Endothelial cell of umbilical vein (primary cell): ENCODE results near the gene LLCFC1. TPM values are rescaled to one million over a fixed set of nuclear protein-coding genes. Genes with fewer than 3 reads are reported as not detected.

Source experiments
- BruUV-seq: library from RNA; stranded (reverse); fragments of 400-500 nt; replicated peaks from 2 replicates; lab custom pipeline; 2021; lab: Mats Ljungman, UMichigan
- CTCF ChIA-PET: fragments of 300-600, 350-600 bp; sonication (Branson Sonifier 250); formaldehyde crosslinking; loops from one replicate; lab custom pipeline; 2021; ENCODE audit warnings: antibody characterized with exemption, inconsistent platforms; lab: Charles Lee
- POLR2A ChIA-PET: fragments of 300-600, 350-600 bp; sonication (Branson Sonifier 250); formaldehyde crosslinking; loops from one replicate; lab custom pipeline; 2021; ENCODE audit warnings: antibody characterized with exemption, inconsistent platforms; lab: Charles Lee
- DNase-seq: peaks from one replicate; pipeline ENCODE4 v3.0.0-alpha.2; 2011; ENCODE audit warnings: low read depth, low spot score
- FAIRE-seq: peaks from 2 replicates; lab custom pipeline; 2011; peaks lifted over from hg19 to GRCh38; lab: Jason Lieb, UNC
- H2AFZ ChIP-seq: 2 replicates; pipeline ENCODE4 v1.6.0; 2012; ENCODE audit warnings: low read depth, low read length, control low read depth, inconsistent platforms
- H3K27ac ChIP-seq: 2 replicates; pipeline ENCODE4 v1.5.1; 2011; ENCODE audit warnings: low read depth, mild to moderate bottlenecking, control low read depth, low read length, moderate library complexity; ENCODE audit not compliant: insufficient read depth
- H3K27me3 ChIP-seq, 2 experiments: 2 replicates each; pipeline versions ENCODE4 v1.6.0 to v1.6.1; 2011; ENCODE audit warnings: low read length in 2 of 2, mixed read lengths in 1 of 2; ENCODE audit not compliant: control insufficient read depth in 2 of 2, insufficient read depth in 2 of 2
- H3K36me3 ChIP-seq, 2 experiments: 2 replicates in 1 of 2; 3 replicates in 1 of 2; pipeline ENCODE4 v1.5.1; 2011; ENCODE audit warnings: low read length in 2 of 2, mild to moderate bottlenecking in 1 of 2, moderate library complexity in 1 of 2; ENCODE audit not compliant: control insufficient read depth in 2 of 2, insufficient read depth in 2 of 2; ENCODE audit errors: extremely low read depth in 1 of 2
- H3K4me1 ChIP-seq: 3 replicates; pipeline ENCODE4 v1.5.1; 2011; ENCODE audit warnings: mild to moderate bottlenecking, low read length; ENCODE audit not compliant: control insufficient read depth, insufficient read depth; ENCODE audit errors: extremely low read depth
- H3K4me2 ChIP-seq: 2 replicates; pipeline ENCODE4 v1.6.1; 2011; ENCODE audit warnings: low read length, control low read depth, mixed read lengths; ENCODE audit not compliant: insufficient read depth
- H3K4me3 ChIP-seq, 3 experiments: fragments of 200-600 bp in 1 of 3; sonication (generic), shearing (Covaris generic) in 1 of 3; replicated peaks in 1 of 3; 2 replicates each; pipeline ENCODE4 v1.5.1; 2011 to 2016; ENCODE audit warnings: control low read depth in 3 of 3, low read length in 3 of 3, mild to moderate bottlenecking in 2 of 3, inconsistent platforms in 1 of 3, low read depth in 1 of 3, moderate library complexity in 1 of 3; ENCODE audit not compliant: insufficient read depth in 1 of 3
- H3K79me2 ChIP-seq: 2 replicates; pipeline ENCODE4 v1.6.0; 2012; ENCODE audit warnings: low read length, inconsistent platforms; ENCODE audit not compliant: control insufficient read depth, insufficient read depth
- H3K9ac ChIP-seq: replicated peaks from 2 replicates; pipeline ENCODE3; 2011; ENCODE audit warnings: low read length, control low read depth; ENCODE audit not compliant: insufficient read depth; ENCODE audit errors: extremely low read depth
- H3K9me1 ChIP-seq: replicated peaks from 3 replicates; pipeline ENCODE4 v1.6.0; 2011; ENCODE audit warnings: mild to moderate bottlenecking, low read length; ENCODE audit not compliant: control insufficient read depth, insufficient read depth; ENCODE audit errors: extremely low read depth
- H3K9me3 ChIP-seq: replicated peaks from 2 replicates; pipeline ENCODE4 v1.5.1; 2012; ENCODE audit warnings: low read length, inconsistent platforms; ENCODE audit not compliant: control insufficient read depth, insufficient read depth
- H4K20me1 ChIP-seq: replicated peaks from 2 replicates; pipeline ENCODE3; 2011; ENCODE audit warnings: mild to moderate bottlenecking, low read length; ENCODE audit not compliant: control insufficient read depth, insufficient read depth; ENCODE audit errors: extremely low read depth
- JUN ChIP-seq: IDR thresholded peaks from 2 replicates; pipeline ENCODE4 v1.6.1; 2011; ENCODE audit warnings: borderline replicate concordance, low read depth; ENCODE audit not compliant: insufficient read length, insufficient read depth
- MAX ChIP-seq: IDR thresholded peaks from 2 replicates; pipeline ENCODE4 v1.6.1; 2011; ENCODE audit not compliant: insufficient read depth, insufficient read length
- MYC ChIP-seq: IDR thresholded peaks from one replicate; pipeline ENCODE4 v1.6.1; 2011; ENCODE audit warnings: mild to moderate bottlenecking, low read depth, low read length
- POLR2AphosphoS5 ChIP-seq: IDR thresholded peaks from 2 replicates; pipeline ENCODE4 v1.6.1; 2012; ENCODE audit warnings: low read depth, mild to moderate bottlenecking, control low read depth, low read length, moderate library complexity; ENCODE audit not compliant: insufficient read depth
- dilution Hi-C: fragments of 300-500 bp; cut with MboI; formaldehyde crosslinking; loops from one replicate; pipeline ENCODE4 v1.15.0; 2019; ENCODE audit warnings: low sequenced_read_pairs; ENCODE audit not compliant: extremely low pct_ligation_motif_present
- intact Hi-C: fragments of 100-400 bp; cut with micrococcal nuclease; formaldehyde crosslinking; loops from one replicate; pipeline ENCODE4 v1.10.0; 2022
- polyA plus RNA-seq, 4 experiments: library from polyadenylated mRNA; depleted of rRNA in 3 of 4; stranded (reverse) in 3 of 4; unstranded in 1 of 4; fragments of >200 nt; gene quantifications; 2 replicates each; pipeline versions ENCODE4 v1.2.1 to v1.2.3, GENCODE V29; 2011 to 2012; ENCODE audit warnings: missing spikeins in 1 of 4
- total RNA-seq: library from RNA; stranded (reverse); gene quantifications from 2 replicates; pipeline ENCODE4 v1.2.3, GENCODE V29; 2021
- TF ChIP-seq, protein P1 (sequence below), 2 donors: IDR thresholded peaks; 1 replicate in 1 of 2; 2 replicates in 1 of 2; pipeline ENCODE4 v1.5.1; 2011; ENCODE audit warnings: low read length in 2 of 2, mild to moderate bottlenecking in 2 of 2, moderate library complexity in 2 of 2, control low read depth in 1 of 2, inconsistent platforms in 1 of 2, low read depth in 1 of 2; ENCODE audit not compliant: insufficient read depth in 1 of 2; ENCODE audit errors: extremely low read depth in 1 of 2

Gene LLCFC1
- total and polyA plus RNA-seq, 2 donors (not counting 3 experiments of a cell fraction or from before 2014, with no cell fraction given) = not detected

- Histone ChIP-seq H3K27ac (no peak overlapping the region), H3K9ac (no peak overlapping the region), H3K9me3 (no peaks in the 10 kb centered on the region), H3K4me3 (no peak overlapping the region), H3K4me1 (no peaks in the 10 kb centered on the region), H3K36me3 (no peaks in the 10 kb centered on the region), H3K9me1 (no peaks in the 10 kb centered on the region), H3K79me2 (no peaks in the 10 kb centered on the region), H2AFZ (no peak overlapping the region), H4K20me1 (no peaks in the 10 kb centered on the region), H3K27me3 (no peaks in the 10 kb centered on the region), H3K4me2 (no peak overlapping the region)
- CTCF ChIA-PET = interaction anchor here (1.0 kb wide), 1 partner anchor 13 kb away, joined by 3 read pairs; no protein-coding TSS in a partner anchor
- POLR2A ChIA-PET = no interaction called here
- FAIRE-seq = no peak
- peak; percentile 1 for DNase-seq
- intact Hi-C loops = no loop called here
- no TSS peak for BruUV-seq
- TF ChIP-seq MYC (no peak), MAX (no peak), JUN (no peak), POLR2AphosphoS5 (no peak)
- TF ChIP-seq, protein P1, sequence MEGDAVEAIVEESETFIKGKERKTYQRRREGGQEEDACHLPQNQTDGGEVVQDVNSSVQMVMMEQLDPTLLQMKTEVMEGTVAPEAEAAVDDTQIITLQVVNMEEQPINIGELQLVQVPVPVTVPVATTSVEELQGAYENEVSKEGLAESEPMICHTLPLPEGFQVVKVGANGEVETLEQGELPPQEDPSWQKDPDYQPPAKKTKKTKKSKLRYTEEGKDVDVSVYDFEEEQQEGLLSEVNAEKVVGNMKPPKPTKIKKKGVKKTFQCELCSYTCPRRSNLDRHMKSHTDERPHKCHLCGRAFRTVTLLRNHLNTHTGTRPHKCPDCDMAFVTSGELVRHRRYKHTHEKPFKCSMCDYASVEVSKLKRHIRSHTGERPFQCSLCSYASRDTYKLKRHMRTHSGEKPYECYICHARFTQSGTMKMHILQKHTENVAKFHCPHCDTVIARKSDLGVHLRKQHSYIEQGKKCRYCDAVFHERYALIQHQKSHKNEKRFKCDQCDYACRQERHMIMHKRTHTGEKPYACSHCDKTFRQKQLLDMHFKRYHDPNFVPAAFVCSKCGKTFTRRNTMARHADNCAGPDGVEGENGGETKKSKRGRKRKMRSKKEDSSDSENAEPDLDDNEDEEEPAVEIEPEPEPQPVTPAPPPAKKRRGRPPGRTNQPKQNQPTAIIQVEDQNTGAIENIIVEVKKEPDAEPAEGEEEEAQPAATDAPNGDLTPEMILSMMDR (IDR thresholded peaks at IDR 0.05; ENCODE audit: extremely low read depth in 1 of 2, insufficient read depth in 1 of 2, low read depth in 1 of 2, low read length in 2 of 2) = no peak
- dilution Hi-C loops = no loop called here
These were observed 1.8 kb downstream of the LLCFC1 start for GRCh38 chr7:142940966-142941535.

DNA sequence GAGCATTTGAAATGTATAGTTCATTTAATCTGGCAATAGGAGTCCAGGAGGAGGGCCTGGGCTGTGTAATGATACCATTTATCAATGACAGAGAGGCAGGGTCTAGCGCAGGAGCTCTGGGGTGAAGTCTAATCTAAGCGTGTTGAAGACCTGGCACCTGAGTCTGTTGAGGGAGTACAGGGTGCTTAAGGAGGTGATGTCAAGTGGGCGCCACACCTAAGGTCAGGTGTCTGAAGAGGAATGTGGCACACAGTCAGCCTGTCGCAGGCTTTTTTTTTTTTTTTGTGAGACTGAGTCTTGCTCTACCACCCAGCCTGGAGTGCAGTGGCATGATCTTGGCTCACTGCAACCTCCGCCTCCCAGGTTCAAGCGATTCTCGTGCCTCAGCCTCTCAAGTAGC is 2.3 kb downstream of the LLCFC1 start:
- Histone ChIP-seq H3K27ac (no peak overlapping the region), H2AFZ (no peak overlapping the region), H4K20me1 (no peaks in the 10 kb centered on the region), H3K36me3 (no peaks in the 10 kb centered on the region), H3K79me2 (no peaks in the 10 kb centered on the region), H3K4me3 (no peak overlapping the region), H3K9me1 (no peaks in the 10 kb centered on the region), H3K9me3 (no peaks in the 10 kb centered on the region), H3K4me2 (no peak overlapping the region), H3K9ac (no peak overlapping the region), H3K27me3 (no peaks in the 10 kb centered on the region), H3K4me1 (no peaks in the 10 kb centered on the region)
- POLR2A ChIA-PET = no interaction called here
- dilution Hi-C loops = no loop called here
- DNase-seq (no peak), FAIRE-seq (no peak)
- CTCF ChIA-PET = no interaction called here
- intact Hi-C loops = no loop called here
- TF ChIP-seq MYC (no peak), JUN (no peak)
- BruUV-seq = no TSS peak
